ENCODE data around the gene SNAP47.

The SNAP47 gene

DNA sequence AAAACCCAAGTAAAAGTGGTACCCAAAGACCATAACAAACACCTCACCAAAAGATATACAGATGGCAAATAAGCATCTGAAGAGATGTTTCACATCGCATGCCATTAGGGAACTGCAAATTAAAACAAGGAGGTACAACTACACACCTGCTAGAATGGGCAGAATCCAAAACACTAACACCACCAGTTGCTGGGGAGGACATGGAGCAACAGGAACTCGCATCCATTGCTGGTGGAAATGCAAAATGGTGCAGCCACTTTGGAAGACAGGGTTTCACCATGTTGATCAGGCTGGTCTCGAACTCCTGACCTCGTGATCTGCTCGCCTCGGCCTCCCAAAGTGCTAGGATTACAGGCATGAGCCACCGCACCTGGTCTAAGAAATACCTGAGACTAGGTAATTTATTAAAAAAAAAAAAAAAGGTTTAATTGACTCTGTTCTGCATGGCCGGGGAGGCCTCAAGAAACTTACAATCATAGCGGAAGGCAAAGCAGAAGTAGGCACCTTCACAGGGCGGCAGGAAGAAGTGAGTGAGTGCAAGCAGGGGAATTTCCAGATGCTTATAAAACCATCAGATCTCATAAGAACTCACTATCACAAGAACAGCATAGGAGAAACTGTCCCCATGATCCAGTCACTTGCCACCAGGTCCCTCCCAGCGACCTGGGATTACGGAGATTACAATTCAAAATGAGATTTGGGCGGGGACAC is 50.0 kb downstream of the SNAP47 start:
- no peak for DNase-seq (ENCODE audit: low spot score)

DNA sequence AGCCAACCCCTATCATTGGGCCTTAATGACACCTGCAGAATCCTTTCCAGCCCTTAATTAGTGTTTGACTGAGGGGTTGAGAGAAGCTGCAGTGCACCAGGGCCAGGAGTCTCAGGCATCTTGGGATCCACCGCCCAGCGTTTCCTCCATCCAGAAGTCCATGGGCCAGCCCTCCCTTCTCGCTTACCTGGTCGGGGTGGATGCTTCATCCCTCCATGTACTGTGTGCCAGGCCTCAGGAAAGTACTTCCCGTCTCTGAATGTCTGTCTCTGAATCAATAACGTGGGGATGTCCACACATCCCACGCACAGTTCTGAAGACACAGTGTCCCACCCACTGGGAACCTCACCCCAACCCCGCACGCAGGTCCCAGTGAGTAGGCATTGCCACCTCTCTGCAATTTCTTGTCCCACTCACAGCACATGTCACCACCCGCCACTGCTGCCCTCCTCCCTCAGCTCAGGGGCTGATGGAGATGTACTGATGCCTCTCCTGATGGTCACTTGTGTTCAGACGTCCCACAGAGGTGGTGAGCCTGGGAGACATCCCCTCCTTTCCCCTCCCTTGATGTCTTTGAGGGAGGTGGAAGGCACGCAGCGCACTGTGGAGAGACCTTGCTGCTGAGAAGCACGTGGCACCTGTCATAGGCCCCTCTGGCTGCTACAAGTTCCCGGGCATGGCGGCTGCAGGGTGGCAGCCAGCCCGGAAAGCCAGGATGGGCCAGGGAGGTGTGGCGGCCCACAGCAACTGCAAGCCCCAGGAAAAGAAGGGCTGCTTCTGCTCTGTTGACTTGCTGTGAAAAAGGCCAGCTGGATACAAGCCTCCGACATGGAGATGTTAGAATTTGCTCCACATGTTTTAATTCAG is 50.8 kb downstream of the SNAP47 start:
- peak; percentile 63 for DNase-seq (ENCODE audit: low spot score)

DNA sequence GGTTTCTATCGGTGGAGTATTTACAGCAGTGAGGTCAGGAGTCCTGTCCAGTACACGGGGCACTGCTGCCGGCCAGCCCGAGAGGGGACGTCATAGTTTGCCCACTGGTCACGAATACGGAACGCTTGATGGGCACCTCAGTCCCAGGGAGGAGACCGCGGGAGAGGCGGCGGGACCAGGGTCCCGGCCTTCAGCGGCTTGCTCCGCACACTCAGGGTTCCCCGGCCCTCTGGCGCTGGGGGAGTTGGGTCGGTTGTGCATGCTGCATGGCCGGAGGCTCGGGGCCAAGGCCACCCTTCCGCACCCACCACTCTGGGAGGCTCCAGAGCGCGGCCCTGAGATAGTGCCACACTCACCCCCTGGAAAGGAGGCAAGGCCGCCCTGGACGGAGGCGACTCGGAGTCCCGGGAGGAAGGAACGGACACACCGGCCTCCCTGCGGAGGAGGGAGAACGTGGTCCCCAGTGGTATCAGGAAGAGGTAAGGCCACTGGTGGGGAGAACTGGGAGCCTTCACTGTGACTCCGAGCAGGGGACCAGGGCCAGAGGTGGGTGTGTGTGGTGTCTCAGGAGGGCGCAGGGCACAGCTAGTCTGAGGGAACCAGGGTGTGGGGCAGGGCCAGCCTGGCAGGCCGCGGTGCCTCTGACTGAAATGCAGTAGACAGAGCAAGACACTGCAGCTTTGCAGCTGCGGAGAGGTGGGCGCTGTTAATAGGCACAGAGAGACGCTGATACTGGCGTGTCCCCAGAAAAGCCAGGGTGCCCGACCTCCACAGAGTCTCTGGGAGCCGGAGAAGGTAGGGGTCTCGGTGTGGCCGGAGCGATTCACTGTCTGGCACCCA is 51.7 kb downstream of the SNAP47 start:
- peak; percentile 62 for DNase-seq (ENCODE audit: low spot score)

GRCh38 chr1:227787513-227788270 is 52.5 kb downstream of the SNAP47 start:
- peak; percentile 87 for DNase-seq (ENCODE audit: low spot score)

GRCh38 chr1:227788271-227789083 is 53.2 kb downstream of the SNAP47 start:
- DNase-seq (ENCODE audit: low spot score): peak; percentile 79

GRCh38 chr1:227789084-227790033 is 54.1 kb downstream of the SNAP47 start:
- peak; percentile 65 for DNase-seq (ENCODE audit: low spot score)

GRCh38 chr1:227790034-227790400 is 54.8 kb downstream of the SNAP47 start:
- peak; percentile 52 for DNase-seq (ENCODE audit: low spot score)

- no peak for DNase-seq (ENCODE audit: low spot score)
Observed at GRCh38 chr1:227790868-227791267, 55.6 kb downstream of the SNAP47 start.

- DNase-seq (ENCODE audit: low spot score): no peak
Observed at GRCh38 chr1:227791425-227792143, 56.3 kb downstream of the SNAP47 start.

DNA sequence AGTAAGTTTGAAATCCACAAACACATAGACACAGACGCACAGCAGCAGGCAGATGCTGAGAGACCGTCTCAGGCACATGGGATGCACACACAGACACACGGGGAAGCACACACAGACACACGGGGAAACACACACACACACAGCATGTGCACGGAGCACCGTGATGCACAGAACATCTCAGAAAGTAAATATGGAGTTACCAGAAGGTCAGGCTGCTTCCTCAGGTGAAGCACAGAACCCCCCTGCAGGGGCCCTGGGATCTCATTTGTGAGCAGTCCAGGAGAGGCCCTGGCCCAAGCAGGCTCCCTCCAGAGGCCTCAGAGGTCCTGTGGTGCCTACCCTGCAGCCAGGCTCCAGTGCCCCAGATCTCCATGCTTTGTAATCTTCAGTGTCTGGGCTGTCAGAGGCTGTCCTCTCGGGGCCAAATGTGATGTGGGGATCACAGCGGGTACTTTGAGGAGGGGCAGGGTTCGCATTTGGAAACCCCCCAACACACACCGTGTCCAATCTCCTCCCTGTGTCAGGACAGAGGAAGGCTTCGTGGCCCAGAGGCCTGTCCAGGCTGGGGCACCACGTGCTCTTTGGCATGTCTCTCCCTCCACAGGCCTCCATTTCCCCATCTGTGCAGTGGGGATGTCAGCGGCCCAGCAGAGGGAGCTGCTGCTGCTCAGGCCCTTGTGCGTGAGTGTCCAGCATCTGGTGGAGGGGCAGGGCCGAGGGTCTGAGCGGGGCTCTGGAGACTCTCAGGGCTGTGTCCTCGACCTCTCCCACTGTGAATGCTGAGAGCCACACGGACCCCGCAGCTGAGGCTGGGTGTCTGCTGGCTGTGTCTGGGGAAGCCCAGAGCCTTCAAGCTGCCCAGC is 57.2 kb downstream of the SNAP47 start:
- no peak for DNase-seq (ENCODE audit: low spot score)

DNA sequence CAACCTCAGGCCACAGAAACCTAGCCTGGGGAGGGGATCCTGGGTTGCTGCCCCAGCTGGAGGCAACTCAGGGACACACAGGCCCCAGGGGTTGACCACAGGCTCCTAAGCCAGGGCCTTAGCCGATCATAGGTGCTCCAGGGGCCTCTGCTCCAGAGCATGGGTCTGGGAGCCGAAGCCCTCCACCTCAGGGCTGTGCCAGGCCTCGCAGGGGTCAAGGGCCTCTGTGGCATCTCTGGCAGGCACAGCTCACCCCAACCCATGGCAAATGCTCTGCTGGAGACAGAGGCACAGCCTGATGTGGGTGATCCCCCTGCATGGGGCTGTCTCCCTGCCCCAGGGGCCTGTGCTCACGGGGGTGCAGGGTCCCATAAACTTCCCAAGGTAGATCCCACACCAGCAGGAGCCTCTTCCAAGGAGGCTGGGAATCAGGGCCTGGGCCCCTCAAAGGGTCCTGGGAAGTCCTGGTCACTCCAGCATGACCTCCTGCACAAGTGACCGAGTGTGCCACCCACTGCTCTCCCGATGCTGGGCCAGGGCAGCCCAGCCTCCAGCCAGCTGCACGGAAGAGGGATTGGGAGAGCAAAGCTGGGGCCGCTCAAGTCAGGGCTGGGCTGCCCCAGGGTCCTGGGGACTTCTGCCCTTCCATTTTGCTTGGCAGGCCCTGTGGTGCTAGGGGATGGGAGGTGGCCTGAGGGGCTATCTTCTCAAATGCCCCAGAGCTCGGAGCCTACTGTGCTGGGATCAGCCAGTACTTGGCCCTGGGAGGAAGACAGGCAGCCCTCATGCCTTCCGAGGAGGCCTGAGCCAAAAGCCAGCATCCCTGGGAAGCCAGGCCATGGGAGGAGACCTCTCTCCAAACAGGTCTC is 58.1 kb downstream of the SNAP47 start:
- peak; percentile 63 for DNase-seq (ENCODE audit: low spot score)

DNA sequence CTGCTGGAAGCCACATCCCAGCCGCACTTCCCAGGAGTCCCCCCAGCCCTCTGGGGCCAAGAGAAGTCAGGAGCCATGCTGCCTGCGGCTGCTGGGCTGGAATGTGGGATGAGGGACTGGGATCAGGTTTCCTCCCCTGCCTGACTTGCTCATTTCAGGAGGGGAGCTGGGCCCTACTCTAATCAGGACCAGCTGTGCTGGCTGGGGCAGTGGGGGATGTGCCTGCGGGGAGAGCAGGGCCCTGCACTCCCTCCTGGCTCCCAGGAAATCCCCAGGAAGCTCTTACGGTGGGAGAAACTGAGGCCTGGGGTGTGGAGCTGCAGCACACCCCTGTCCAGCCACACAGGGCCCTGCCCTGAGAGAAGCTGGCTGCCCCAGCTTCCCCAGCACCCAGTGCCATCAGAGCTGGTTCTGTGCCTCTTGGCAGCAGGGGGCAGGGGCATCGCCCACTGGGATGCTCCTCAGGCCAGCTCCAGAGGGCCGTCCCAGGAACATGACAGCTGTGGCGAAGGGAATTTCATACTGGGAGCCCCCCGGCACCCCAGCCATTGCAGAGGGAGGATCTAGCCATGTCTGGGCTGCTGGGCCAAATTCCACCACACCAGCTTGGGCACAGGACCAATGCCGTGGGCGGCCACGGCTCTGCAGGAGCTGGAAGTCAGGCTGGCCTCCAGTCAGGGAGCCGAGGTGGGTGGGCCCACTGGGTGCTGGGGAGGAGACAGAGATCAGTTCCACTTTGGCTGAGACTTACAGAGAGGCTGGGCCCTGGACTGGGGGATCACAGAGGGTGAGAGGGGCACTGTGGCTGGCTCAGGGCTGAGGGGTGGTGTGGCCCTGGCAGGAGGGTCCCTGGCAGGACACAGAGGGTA is 58.9 kb downstream of the SNAP47 start:
- peak; percentile 87 for DNase-seq (ENCODE audit: low spot score)

DNA sequence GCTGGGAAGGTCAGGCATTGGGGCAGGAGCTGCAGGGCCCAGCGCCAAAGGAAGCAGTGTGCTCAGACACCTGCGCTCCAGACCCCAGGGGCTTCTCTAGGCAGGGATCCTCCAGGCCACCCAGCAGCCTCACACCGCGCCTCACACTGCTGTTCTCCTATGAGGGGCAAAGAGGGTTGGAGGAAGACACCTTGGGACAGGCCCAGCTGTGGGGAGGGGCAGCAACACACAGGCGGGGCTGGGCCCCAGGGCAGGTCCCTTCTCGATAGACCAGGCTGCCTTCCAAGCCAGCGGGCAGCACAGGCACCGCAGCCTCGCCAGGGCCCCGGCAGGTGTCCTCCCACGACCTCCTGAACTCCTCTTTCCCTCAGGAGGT is 59.6 kb downstream of the SNAP47 start:
- DNase-seq (ENCODE audit: low spot score): no peak

DNA sequence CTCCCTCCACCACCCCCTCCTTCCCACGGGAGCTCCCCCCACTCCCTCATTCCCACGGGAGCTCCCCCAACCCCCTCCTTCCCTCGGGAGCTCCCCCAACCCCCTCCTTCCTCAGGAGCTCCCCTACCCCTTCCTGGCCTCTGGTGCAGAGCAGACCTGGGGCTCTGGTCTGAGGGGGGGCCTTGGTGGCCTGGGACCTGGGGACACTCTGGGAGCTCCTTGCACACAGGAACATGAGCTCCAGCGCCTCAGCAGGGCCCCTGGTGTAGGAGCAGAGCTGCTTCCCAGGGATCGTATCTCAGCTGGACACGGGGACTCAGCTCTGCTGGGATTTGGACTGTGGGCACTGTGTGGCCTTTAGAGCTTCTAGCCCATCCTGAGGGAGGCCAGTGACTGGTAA is 60.5 kb downstream of the SNAP47 start:
- no peak for DNase-seq (ENCODE audit: low spot score)

DNA sequence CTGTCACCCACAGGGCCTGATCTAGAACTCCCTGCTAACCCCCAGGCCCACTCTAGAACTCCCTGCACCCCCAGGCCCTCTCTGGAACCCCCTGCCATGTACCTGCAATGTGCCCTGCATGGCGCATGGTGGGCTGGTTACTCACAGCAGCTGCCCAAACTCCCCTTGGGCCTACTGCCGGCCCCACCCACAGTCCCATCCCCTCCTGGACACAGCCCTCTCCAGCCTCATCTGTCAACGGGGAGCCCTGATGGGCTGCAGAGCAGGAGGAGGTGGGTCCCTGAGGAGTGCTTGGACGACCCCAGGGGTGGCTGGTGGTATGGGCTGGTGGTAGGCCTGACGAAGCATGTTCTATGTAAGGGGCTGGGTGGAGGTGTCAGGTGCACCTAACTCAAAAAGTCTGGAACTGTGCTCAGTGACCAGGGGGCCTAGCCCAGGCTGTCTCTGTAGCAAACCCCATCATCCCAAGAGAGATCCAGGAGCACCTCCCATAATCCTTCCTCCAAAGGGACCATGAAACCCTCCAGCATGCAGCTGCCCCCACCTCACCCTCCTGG is 61.2 kb downstream of the SNAP47 start:
- no peak for DNase-seq (ENCODE audit: low spot score)

- no peak for DNase-seq (ENCODE audit: low spot score)
Observed at GRCh38 chr1:227797144-227797543, 61.9 kb downstream of the SNAP47 start.
